Adipocyte (in vitro differentiated cells): ENCODE data around the gene DQX1.
A peak's percentile ranks its signal among the peaks of the same experiment; 100 is the strongest.
"Not testable (repeated sequence)": the region's sequence is repeated elsewhere in the genome, so short reads cannot be mapped to it uniquely, and the experiment has no call there.

Experiments used
- DNase-seq: peaks from one replicate; pipeline ENCODE4 v3.0.0-alpha.2; 2015; ENCODE audit warnings: low read depth
- H3K27me3 ChIP-seq: replicated peaks from 2 replicates; pipeline ENCODE4 v1.7.0; 2013; ENCODE audit warnings: mild to moderate bottlenecking, low read length, moderate library complexity; ENCODE audit not compliant: control insufficient read depth, insufficient read depth
- H3K36me3 ChIP-seq: 2 replicates; pipeline ENCODE4 v1.7.0; 2013; ENCODE audit warnings: low read length, mild to moderate bottlenecking, moderate library complexity; ENCODE audit not compliant: control insufficient read depth, insufficient read depth, severe bottlenecking
- H3K4me1 ChIP-seq: 2 replicates; pipeline ENCODE4 v1.7.0; 2013; ENCODE audit warnings: mild to moderate bottlenecking, low read length, moderate library complexity; ENCODE audit not compliant: control insufficient read depth, insufficient read depth
- H3K4me3 ChIP-seq: 2 replicates; pipeline ENCODE4 v1.7.0; 2013; ENCODE audit warnings: mild to moderate bottlenecking, low read length, moderate library complexity
- H3K9ac ChIP-seq: 2 replicates; pipeline ENCODE4 v1.7.0; 2013; ENCODE audit warnings: mild to moderate bottlenecking, low read length, moderate library complexity
- H3K9me3 ChIP-seq: 2 replicates; pipeline ENCODE4 v1.7.0; 2013; ENCODE audit warnings: mild to moderate bottlenecking, low read length, moderate library complexity; ENCODE audit not compliant: control insufficient read depth

The DQX1 gene

GRCh38 chr2:74474899-74475298, 51.1 kb downstream of the DQX1 start:
- no peak overlapping the region for H3K9ac ChIP-seq
- H3K4me1 ChIP-seq: peaks cover 13% of the 10 kb centered on the region
- DNase-seq: peak; percentile 25
- H3K36me3 ChIP-seq: peaks cover 33% of the 10 kb centered on the region
- no peaks in the 10 kb centered on the region for H3K9me3 ChIP-seq
- H3K4me3 ChIP-seq: no peak overlapping the region
- no peaks in the 10 kb centered on the region for H3K27me3 ChIP-seq

- H3K36me3 ChIP-seq: peaks cover 29% of the 10 kb centered on the region
- H3K9ac ChIP-seq: no peak overlapping the region
- no peaks in the 10 kb centered on the region for H3K27me3 ChIP-seq
- H3K4me3 ChIP-seq: no peak overlapping the region
- peaks cover 13% of the 10 kb centered on the region for H3K4me1 ChIP-seq
- DNase-seq: no peak
- H3K9me3 ChIP-seq: no peaks in the 10 kb centered on the region
Observed at GRCh38 chr2:74474481-74474880, 51.5 kb downstream of the DQX1 start.

- Histone ChIP-seq H3K9me3 (no peaks in the 10 kb centered on the region), H3K9ac (peak overlapping the region; percentile 98), H3K27me3 (no peaks in the 10 kb centered on the region), H3K36me3 (peaks cover 25% of the 10 kb centered on the region), H3K4me1 (peaks cover 13% of the 10 kb centered on the region), H3K4me3 (peak overlapping the region; percentile 94)
- DNase-seq: no peak
Observed at GRCh38 chr2:74472945-74473258, 53.1 kb downstream of the DQX1 start.

GRCh38 chr2:74472086-74472944, 53.7 kb downstream of the DQX1 start, which contains the start of gene MRPL53:
TSS of gene MRPL53 (minus strand) at chr2:74472680. CDS start at chr2:74472660, 20 bp downstream.
- peaks cover 20% of the 10 kb centered on the region for H3K36me3 ChIP-seq
- peaks cover 13% of the 10 kb centered on the region for H3K4me1 ChIP-seq
- H3K9ac ChIP-seq: peak within 1 kb of the TSS; percentile 98
- H3K27me3 ChIP-seq: no peaks in the 10 kb centered on the region
- H3K9me3 ChIP-seq: no peaks in the 10 kb centered on the region
- peak within 1 kb of the TSS; percentile 94 for H3K4me3 ChIP-seq
- DNase-seq: peak; percentile 96

- peak; percentile 22 for DNase-seq
- Histone ChIP-seq H3K27me3 (no peaks in the 10 kb centered on the region), H3K4me3 (peak overlapping the region; percentile 94), H3K9me3 (no peaks in the 10 kb centered on the region), H3K9ac (peak overlapping the region; percentile 98), H3K36me3 (peaks cover 18% of the 10 kb centered on the region), H3K4me1 (peaks cover 13% of the 10 kb centered on the region)
Observed at GRCh38 chr2:74471332-74472065, 54.5 kb downstream of the DQX1 start.

GRCh38 chr2:74470742-74471141, 55.3 kb downstream of the DQX1 start:
- not testable (repeated sequence) for H3K9me3 ChIP-seq, H3K4me3 ChIP-seq, H3K9ac ChIP-seq, DNase-seq, H3K27me3 ChIP-seq
- H3K4me1 ChIP-seq: peaks cover 17% of the 10 kb centered on the region
- peaks cover 16% of the 10 kb centered on the region for H3K36me3 ChIP-seq
